Naive thymus-derived CD4-positive, alpha-beta T cell (primary cell): ENCODE measurements around the gene GPC6. TPM values are rescaled to one million over a fixed set of nuclear protein-coding genes. Genes with fewer than 3 reads are reported as not detected.

Experiments
- ATAC-seq: fragments of 150-1000 bp; cut with Tn5 transposase; 2 replicates; pipeline ENCODE4 v1.10.0; 2021; ENCODE audit warnings: mild to moderate bottlenecking, moderate library complexity
- CTCF ChIA-PET: fragments of 350-600 bp; sonication (Branson Sonifier 250); formaldehyde crosslinking; loops from one replicate; lab custom pipeline; 2021; ENCODE audit warnings: antibody characterized with exemption; lab: Charles Lee
- POLR2A ChIA-PET: fragments of 350-600 bp; sonication (Branson Sonifier 250); formaldehyde crosslinking; loops from one replicate; lab custom pipeline; 2021; ENCODE audit warnings: antibody characterized with exemption, inconsistent platforms; lab: Charles Lee
- DNase-seq, 9 donors: peaks; one replicate each; pipeline versions ENCODE4 v3.0.0 to v3.0.0-alpha.2; 2020 to 2022; ENCODE audit warnings: mixed read lengths in 1 of 9
- H3K27ac ChIP-seq: one replicate; pipeline ENCODE4 v1.7.0; 2013; ENCODE audit warnings: mild to moderate bottlenecking, low read depth, low read length, moderate library complexity
- H3K27me3 ChIP-seq, 2 donors: one replicate each; pipeline ENCODE4 v1.7.0; 2013; ENCODE audit warnings: low read length in 2 of 2, mild to moderate bottlenecking in 2 of 2, moderate library complexity in 2 of 2; ENCODE audit not compliant: control insufficient read depth in 2 of 2, insufficient read depth in 2 of 2
- H3K36me3 ChIP-seq, 3 experiments: 1 replicate in 2 of 3; 2 replicates in 1 of 3; pipeline ENCODE4 v1.7.0; 2013; ENCODE audit warnings: low read length in 3 of 3, mild to moderate bottlenecking in 3 of 3, moderate library complexity in 1 of 3; ENCODE audit not compliant: insufficient read depth in 3 of 3, control insufficient read depth in 2 of 3
- H3K4me1 ChIP-seq, 2 donors: one replicate each; pipeline ENCODE4 v1.7.0; 2013; ENCODE audit warnings: low read length in 2 of 2, mild to moderate bottlenecking in 2 of 2, moderate library complexity in 1 of 2; ENCODE audit not compliant: control insufficient read depth in 2 of 2, insufficient read depth in 2 of 2
- H3K4me3 ChIP-seq: 2 replicates; pipeline ENCODE4 v1.7.0; 2013; ENCODE audit warnings: mild to moderate bottlenecking, low read length
- H3K9me3 ChIP-seq, 3 experiments: 1 replicate in 2 of 3; 2 replicates in 1 of 3; pipeline ENCODE4 v1.7.0; 2013; ENCODE audit warnings: low read length in 3 of 3; ENCODE audit not compliant: control insufficient read depth in 2 of 3
- H3K27ac Mint-ChIP-seq, 9 donors: one replicate each; pipeline ENCODE4 v1.8.0; 2020 to 2022; ENCODE audit warnings: mixed read lengths in 9 of 9, mild to moderate bottlenecking in 8 of 9, moderate library complexity in 5 of 9, inconsistent platforms in 2 of 9
- H3K27me3 Mint-ChIP-seq, 5 donors: one replicate each; pipeline ENCODE4 v1.8.0; 2021 to 2022; ENCODE audit warnings: mixed read lengths in 5 of 5, mild to moderate bottlenecking in 1 of 5
- H3K36me3 Mint-ChIP-seq, 5 donors: one replicate each; pipeline ENCODE4 v1.8.0; 2020 to 2022; ENCODE audit warnings: mixed read lengths in 5 of 5, mild to moderate bottlenecking in 3 of 5, inconsistent platforms in 1 of 5
- H3K4me1 Mint-ChIP-seq, 7 donors: one replicate each; pipeline ENCODE4 v1.8.0; 2020 to 2022; ENCODE audit warnings: mixed read lengths in 7 of 7, mild to moderate bottlenecking in 3 of 7, inconsistent platforms in 1 of 7
- H3K4me3 Mint-ChIP-seq, 10 donors: one replicate each; pipeline ENCODE4 v1.8.0; 2020 to 2022; ENCODE audit warnings: mild to moderate bottlenecking in 10 of 10, mixed read lengths in 10 of 10, moderate library complexity in 6 of 10, inconsistent platforms in 2 of 10
- H3K9me3 Mint-ChIP-seq, 11 donors: one replicate each; pipeline ENCODE4 v1.8.0; 2020 to 2022; ENCODE audit warnings: mixed read lengths in 11 of 11, mild to moderate bottlenecking in 4 of 11, inconsistent platforms in 1 of 11, moderate library complexity in 1 of 11
- intact Hi-C, 2 donors: fragments of 100-400 bp; cut with micrococcal nuclease; formaldehyde crosslinking; loops; one replicate each; pipeline ENCODE4 v1.15.1; 2023
- polyA plus RNA-seq, 2 donors: library from polyadenylated mRNA; unstranded; fragments of 300-500 nt; fragmentation: Illumina TruSeq; gene quantifications; one replicate each; pipeline ENCODE4 v1.2.3, GENCODE V29; 2021
- total RNA-seq, 6 experiments: library from RNA in 5 of 6; stranded (reverse) in 5 of 6; gene quantifications; 1 replicate in 5 of 6; 2 replicates in 1 of 6; pipeline ENCODE4 v1.2.3 and lab custom pipeline; 2021 to 2026

The GPC6 gene
- total and polyA plus RNA-seq, 7 experiments from 2014 or later = not detected

- Mint-ChIP-seq H3K27me3 (peaks cover 0 to 5% (median 0%) of the 10 kb centered on the region in 5 donors), H3K4me3 (no peak overlapping the region), H3K9me3 (peaks cover 0 to 3% (median 0%) of the 10 kb centered on the region in 11 donors), H3K4me1 (peaks cover 0 to 1% (median 0%) of the 10 kb centered on the region in 7 donors), H3K36me3 (no peaks in the 10 kb centered on the region), H3K27ac (no peak overlapping the region)
- no peak overlapping the region for H3K4me3 ChIP-seq
- H3K36me3 ChIP-seq = no peaks in the 10 kb centered on the region
- ChIA-PET CTCF (no interaction called here), POLR2A (no interaction called here)
- no peaks in the 10 kb centered on the region for H3K4me1 ChIP-seq
- DNase-seq = no peak
- H3K27ac ChIP-seq = no peak overlapping the region
- no peak for ATAC-seq
- H3K9me3 ChIP-seq = no peaks in the 10 kb centered on the region
- intact Hi-C loops = loop anchor here in 1 of 2 donors (10.0 kb wide), 1 partner anchor 691 kb away; no protein-coding TSS in a partner anchor
- no peaks in the 10 kb centered on the region for H3K27me3 ChIP-seq
These were observed 447.3 kb downstream of the GPC6 start for GRCh38 chr13:93673885-93674284.

GRCh38 chr13:93674337-93674755, 447.7 kb downstream of the GPC6 start:
- no peaks in the 10 kb centered on the region for H3K27me3 ChIP-seq
- peaks cover 0 to 5% (median 0%) of the 10 kb centered on the region in 5 donors for H3K27me3 Mint-ChIP-seq
- H3K27ac ChIP-seq = no peak overlapping the region
- no peak overlapping the region for H3K4me3 Mint-ChIP-seq
- intact Hi-C loops = loop anchor here in 1 of 2 donors (10.0 kb wide), 1 partner anchor 690 kb away; no protein-coding TSS in a partner anchor
- ChIA-PET CTCF (no interaction called here), POLR2A (no interaction called here)
- ATAC-seq = no peak
- peaks cover 0 to 1% (median 0%) of the 10 kb centered on the region in 7 donors for H3K4me1 Mint-ChIP-seq
- no peaks in the 10 kb centered on the region for H3K4me1 ChIP-seq
- peaks cover 0 to 3% (median 0%) of the 10 kb centered on the region in 11 donors for H3K9me3 Mint-ChIP-seq
- no peak overlapping the region for H3K27ac Mint-ChIP-seq
- no peaks in the 10 kb centered on the region for H3K36me3 ChIP-seq
- H3K4me3 ChIP-seq = no peak overlapping the region
- no peaks in the 10 kb centered on the region for H3K36me3 Mint-ChIP-seq
- no peak for DNase-seq
- H3K9me3 ChIP-seq = no peaks in the 10 kb centered on the region

- H3K27ac ChIP-seq = no peak overlapping the region
- Mint-ChIP-seq H3K36me3 (no peaks in the 10 kb centered on the region), H3K27ac (no peak overlapping the region), H3K27me3 (peaks cover 0 to 5% (median 0%) of the 10 kb centered on the region in 5 donors), H3K4me1 (no peaks in the 10 kb centered on the region), H3K9me3 (peaks cover 0 to 4% (median 0%) of the 10 kb centered on the region in 11 donors), H3K4me3 (no peak overlapping the region)
- H3K4me3 ChIP-seq = no peak overlapping the region
- no peaks in the 10 kb centered on the region for H3K36me3 ChIP-seq
- H3K9me3 ChIP-seq = no peaks in the 10 kb centered on the region
- intact Hi-C loops = no loop called here
- POLR2A ChIA-PET = no interaction called here
- CTCF ChIA-PET = no interaction called here
- no peaks in the 10 kb centered on the region for H3K27me3 ChIP-seq
- H3K4me1 ChIP-seq = no peaks in the 10 kb centered on the region
- ATAC-seq (no peak), DNase-seq (no peak)
These were observed 453.7 kb downstream of the GPC6 start for GRCh38 chr13:93680329-93680728.

GRCh38 chr13:93685900-93686299, 459.3 kb downstream of the GPC6 start:
- no peak overlapping the region for H3K4me3 Mint-ChIP-seq
- peaks cover 0 to 9% (median 0%) of the 10 kb centered on the region in 11 donors for H3K9me3 Mint-ChIP-seq

GRCh38 chr13:93686399-93686798, 459.8 kb downstream of the GPC6 start:
- ChIA-PET CTCF (no interaction called here), POLR2A (no interaction called here)
- no peaks in the 10 kb centered on the region for H3K4me1 Mint-ChIP-seq
- intact Hi-C loops = no loop called here
- H3K27me3 Mint-ChIP-seq = no peaks in the 10 kb centered on the region
- H3K4me1 ChIP-seq = no peaks in the 10 kb centered on the region
- H3K9me3 ChIP-seq = no peaks in the 10 kb centered on the region
- H3K27ac ChIP-seq = no peak overlapping the region
- H3K4me3 Mint-ChIP-seq = no peak overlapping the region
- DNase-seq (no peak), ATAC-seq (no peak)
- H3K36me3 Mint-ChIP-seq = no peaks in the 10 kb centered on the region
- peaks cover 0 to 8% (median 0%) of the 10 kb centered on the region in 11 donors for H3K9me3 Mint-ChIP-seq
- no peak overlapping the region for H3K4me3 ChIP-seq
- H3K36me3 ChIP-seq = no peaks in the 10 kb centered on the region
- no peak overlapping the region for H3K27ac Mint-ChIP-seq
- H3K27me3 ChIP-seq = no peaks in the 10 kb centered on the region

More at GRCh38 chr13:93685900-93686299, 459.3 kb downstream of the GPC6 start:
- no peak overlapping the region for H3K4me3 ChIP-seq
- Mint-ChIP-seq H3K36me3 (no peaks in the 10 kb centered on the region), H3K27ac (no peak overlapping the region), H3K27me3 (peaks cover 0 to 4% (median 0%) of the 10 kb centered on the region in 5 donors), H3K4me1 (no peaks in the 10 kb centered on the region)
- ChIA-PET CTCF (no interaction called here), POLR2A (no interaction called here)
- no peaks in the 10 kb centered on the region for H3K36me3 ChIP-seq
- H3K27me3 ChIP-seq = no peaks in the 10 kb centered on the region
- intact Hi-C loops = no loop called here
- no peak for ATAC-seq
- H3K4me1 ChIP-seq = no peaks in the 10 kb centered on the region
- H3K9me3 ChIP-seq = no peaks in the 10 kb centered on the region
- no peak overlapping the region for H3K27ac ChIP-seq
- no peak for DNase-seq

- no peaks in the 10 kb centered on the region for H3K36me3 ChIP-seq
- no peaks in the 10 kb centered on the region for H3K27me3 Mint-ChIP-seq
- H3K9me3 Mint-ChIP-seq = peaks cover 0 to 8% (median 0%) of the 10 kb centered on the region in 11 donors
- POLR2A ChIA-PET = no interaction called here
- H3K4me1 ChIP-seq = no peaks in the 10 kb centered on the region
- no peaks in the 10 kb centered on the region for H3K27me3 ChIP-seq
- DNase-seq (no peak), ATAC-seq (no peak)
- no peak overlapping the region for H3K4me3 Mint-ChIP-seq
- no peak overlapping the region for H3K27ac Mint-ChIP-seq
- H3K4me3 ChIP-seq = no peak overlapping the region
- H3K27ac ChIP-seq = no peak overlapping the region
- no peaks in the 10 kb centered on the region for H3K36me3 Mint-ChIP-seq
- intact Hi-C loops = no loop called here
- CTCF ChIA-PET = no interaction called here
- H3K9me3 ChIP-seq = no peaks in the 10 kb centered on the region
- H3K4me1 Mint-ChIP-seq = no peaks in the 10 kb centered on the region
These were observed 460.7 kb downstream of the GPC6 start for GRCh38 chr13:93687261-93687660.

GRCh38 chr13:93689333-93689732, 462.7 kb downstream of the GPC6 start:
- Histone ChIP-seq H3K27ac (no peak overlapping the region), H3K4me3 (no peak overlapping the region), H3K9me3 (no peaks in the 10 kb centered on the region), H3K36me3 (no peaks in the 10 kb centered on the region), H3K4me1 (no peaks in the 10 kb centered on the region), H3K27me3 (no peaks in the 10 kb centered on the region)
- intact Hi-C loops = no loop called here
- ATAC-seq (no peak), DNase-seq (no peak)
- H3K9me3 Mint-ChIP-seq = peaks cover 0 to 8% (median 0%) of the 10 kb centered on the region in 11 donors
- no peak overlapping the region for H3K27ac Mint-ChIP-seq
- ChIA-PET CTCF (no interaction called here), POLR2A (no interaction called here)
- no peak overlapping the region for H3K4me3 Mint-ChIP-seq
- no peaks in the 10 kb centered on the region for H3K36me3 Mint-ChIP-seq
- H3K27me3 Mint-ChIP-seq = no peaks in the 10 kb centered on the region
- no peaks in the 10 kb centered on the region for H3K4me1 Mint-ChIP-seq
